Activated CD8-positive, alpha-beta memory T cell treated with anti-CD3 and anti-CD28 coated beads for 4 hours (primary cell): ENCODE measurements around the gene SCAI.
"Not testable (repeated sequence)": the region's sequence is repeated elsewhere in the genome, so short reads cannot be mapped to it uniquely, and the experiment has no call there.

Experiments
- DNase-seq, 2 donors: peaks; one replicate each; pipeline ENCODE4 v3.0.0-alpha.2; 2020; ENCODE audit warnings: low read depth in 2 of 2

Gene SCAI

DNA sequence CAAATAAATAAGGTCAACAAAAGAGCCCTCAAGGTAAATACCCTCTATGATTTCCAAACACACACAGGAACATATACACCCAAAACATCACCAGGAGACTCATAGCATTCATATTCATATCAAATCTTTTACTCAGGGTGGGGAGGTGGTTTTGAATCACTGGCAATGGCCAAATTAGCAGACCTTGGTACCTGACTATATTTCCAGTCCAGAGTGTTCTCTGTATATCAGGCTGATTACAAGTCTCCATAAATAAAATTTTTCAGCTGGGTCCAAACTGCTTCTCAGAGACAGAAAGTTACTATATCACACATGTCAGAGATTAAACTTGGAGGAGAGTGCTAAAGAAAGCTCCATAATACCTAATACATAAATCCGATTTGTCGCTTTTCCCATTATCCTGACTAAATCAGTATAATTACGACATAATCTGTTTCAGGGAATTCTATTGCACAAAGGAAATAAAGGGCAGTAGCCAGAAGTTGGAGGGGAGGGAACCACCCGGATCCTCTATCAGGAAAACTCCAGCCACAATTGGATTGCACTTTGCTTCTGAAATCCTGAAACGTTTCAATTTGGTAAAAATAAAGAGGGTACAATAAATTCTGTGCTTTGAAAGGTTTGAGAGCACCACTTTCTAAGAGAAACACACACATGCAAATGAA lies 195.5 kb downstream of the SCAI start:
- no peak for DNase-seq

- no peak for DNase-seq
Measured at GRCh38 chr9:124946167-124946566, 197.2 kb downstream of the SCAI start.

- peak; percentile 24 to 37 for DNase-seq
Measured at GRCh38 chr9:124941679-124942561, 201.4 kb downstream of the SCAI start.

DNA sequence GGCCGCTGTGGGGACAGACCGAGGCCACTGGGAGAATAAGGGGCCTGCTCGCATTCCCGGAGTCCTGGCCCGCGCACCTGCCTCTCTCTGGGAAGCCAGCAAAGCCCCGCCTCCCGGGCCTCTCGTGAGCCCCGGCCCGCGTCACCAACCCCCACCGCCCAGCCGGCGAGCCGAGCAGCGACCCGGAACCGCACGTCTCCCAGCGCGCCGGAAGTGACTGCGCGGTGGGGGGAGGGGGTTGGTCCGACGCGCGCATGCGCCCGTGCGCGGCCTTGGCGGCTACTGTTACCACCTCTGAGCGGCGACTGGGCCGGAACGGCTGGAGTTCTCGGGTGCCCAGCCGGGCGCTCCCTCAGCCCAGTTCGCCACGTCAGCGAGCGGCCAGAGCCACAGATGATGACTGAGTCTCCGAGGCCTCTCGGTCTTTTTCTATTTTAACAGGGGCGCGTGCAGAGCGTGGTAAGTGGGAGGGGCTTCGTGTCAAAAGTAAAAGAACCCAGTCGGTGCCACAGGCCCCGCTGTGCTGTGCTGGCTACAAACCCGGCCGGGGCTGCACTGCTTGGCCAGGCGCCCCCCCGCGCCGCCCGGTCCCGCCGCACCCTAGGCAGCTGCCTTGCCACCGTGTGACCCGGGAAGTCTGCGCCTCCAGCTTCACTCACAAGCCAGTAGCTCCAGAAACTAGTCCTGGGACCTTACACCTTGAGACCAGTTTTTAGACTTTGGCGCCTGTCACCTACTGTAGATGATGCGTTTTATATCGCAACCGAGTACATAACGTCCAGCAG lies 202.2 kb downstream of the SCAI start, which contains the start of gene GOLGA1:
Gene GOLGA1, minus strand, starts transcription at position 190 of the 785 bp plus-strand sequence. CDS start 2,372 bp downstream, outside the sequence.
- DNase-seq = peak; percentile 81 to 83

GRCh38 chr9:124940521-124940893 lies 202.8 kb downstream of the SCAI start:
- DNase-seq = no peak

DNA sequence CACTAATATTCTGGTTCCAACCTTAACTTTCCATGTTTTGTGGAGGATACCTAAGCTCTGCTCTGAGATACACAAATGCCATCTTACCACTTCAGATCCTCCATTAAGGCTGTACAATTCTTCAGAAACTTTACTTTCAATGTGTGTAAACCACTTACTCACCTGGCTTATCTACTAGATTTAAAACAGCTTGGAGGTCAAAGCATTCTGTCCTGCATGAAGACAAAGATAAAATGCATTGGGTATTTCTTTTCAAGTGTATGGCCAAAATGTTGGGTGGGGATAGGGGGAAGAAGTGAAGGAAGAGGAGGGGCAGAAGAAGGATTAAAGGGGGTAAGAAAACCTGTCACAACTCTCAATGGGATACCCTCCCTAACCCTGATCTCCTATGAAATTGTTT lies 203.4 kb downstream of the SCAI start:
- DNase-seq = no peak

GRCh38 chr9:124934290-124934689 lies 209.0 kb downstream of the SCAI start:
- no peak for DNase-seq

- DNase-seq = no peak
Measured at GRCh38 chr9:124932333-124932732, 211.0 kb downstream of the SCAI start.

DNA sequence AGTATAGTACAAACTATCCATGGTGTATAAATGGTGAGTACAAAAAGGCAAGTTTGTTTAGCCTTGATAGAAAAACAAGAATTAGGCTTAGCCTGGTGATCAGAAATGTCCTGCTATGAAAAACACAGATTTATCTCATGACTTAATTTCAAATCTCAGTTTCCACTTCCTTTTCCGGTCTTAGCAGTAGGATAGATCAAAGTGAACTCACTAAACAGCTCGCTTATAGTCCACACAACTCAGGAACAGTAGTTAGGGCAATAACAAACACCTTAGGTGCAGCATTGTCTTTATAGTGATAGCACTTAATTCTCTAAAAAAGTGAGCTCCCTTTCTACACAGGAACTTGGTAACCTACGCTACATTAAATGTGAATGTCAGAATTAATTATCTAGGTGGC lies 213.9 kb downstream of the SCAI start:
- DNase-seq = no peak

- DNase-seq = no peak
Measured at GRCh38 chr9:124928116-124928515, 215.2 kb downstream of the SCAI start.

GRCh38 chr9:124920394-124920793 lies 222.9 kb downstream of the SCAI start:
- not testable (repeated sequence) for DNase-seq

- DNase-seq = no peak
Measured at GRCh38 chr9:124914753-124915405, 228.4 kb downstream of the SCAI start.

- DNase-seq = no peak
Measured at GRCh38 chr9:124913378-124913777, 229.9 kb downstream of the SCAI start.

GRCh38 chr9:124911766-124912165 lies 231.6 kb downstream of the SCAI start:
- DNase-seq = no peak

- no peak for DNase-seq
Measured at GRCh38 chr9:124908098-124908497, 235.2 kb downstream of the SCAI start.

- DNase-seq = no peak
Measured at GRCh38 chr9:124906966-124907365, 236.4 kb downstream of the SCAI start.

- no peak for DNase-seq
Measured at GRCh38 chr9:124899845-124900244, 243.5 kb downstream of the SCAI start.

DNA sequence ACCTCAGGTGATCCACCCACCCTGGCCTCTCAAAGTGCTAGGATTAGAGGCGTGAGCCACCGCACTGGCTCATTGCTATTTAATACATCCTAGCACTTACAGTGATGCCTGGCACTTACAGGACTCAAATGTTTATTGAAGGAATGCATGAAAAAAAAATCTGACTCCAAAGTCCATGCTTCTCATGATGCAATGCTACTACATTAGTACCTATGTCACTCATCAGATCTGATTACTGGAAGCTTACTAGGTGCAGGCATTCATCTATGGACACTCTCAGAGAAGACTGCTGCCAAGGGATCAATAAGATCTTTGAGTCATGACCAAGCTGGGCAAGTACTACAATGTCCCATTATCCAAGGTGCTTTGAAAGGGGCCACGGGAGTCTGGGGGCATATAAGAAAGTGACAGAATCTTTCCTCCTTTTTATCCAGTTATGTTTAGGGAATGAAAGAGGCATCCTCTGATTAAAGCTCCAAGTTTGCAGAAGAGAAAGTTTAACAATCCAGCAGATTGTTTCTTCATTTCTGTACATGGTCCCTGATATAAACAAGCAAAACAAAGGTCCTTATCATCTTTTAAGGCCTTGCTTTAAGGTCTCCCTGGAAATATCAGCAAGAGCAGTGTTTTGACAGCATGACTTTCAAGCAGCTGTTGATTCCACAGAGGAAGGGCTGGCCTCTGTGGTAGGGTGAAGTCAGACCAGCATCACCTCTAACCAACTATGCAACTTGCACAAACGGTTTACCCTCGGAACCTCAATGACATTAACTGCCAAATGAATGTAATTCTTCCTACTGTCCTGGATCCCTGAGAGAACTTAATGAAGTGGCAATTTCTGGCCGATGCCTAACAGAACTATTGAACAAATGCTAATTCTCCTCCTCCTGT lies 245.5 kb downstream of the SCAI start:
- DNase-seq = no peak

GRCh38 chr9:124894741-124895170 lies 248.6 kb downstream of the SCAI start:
- DNase-seq = no peak

DNA sequence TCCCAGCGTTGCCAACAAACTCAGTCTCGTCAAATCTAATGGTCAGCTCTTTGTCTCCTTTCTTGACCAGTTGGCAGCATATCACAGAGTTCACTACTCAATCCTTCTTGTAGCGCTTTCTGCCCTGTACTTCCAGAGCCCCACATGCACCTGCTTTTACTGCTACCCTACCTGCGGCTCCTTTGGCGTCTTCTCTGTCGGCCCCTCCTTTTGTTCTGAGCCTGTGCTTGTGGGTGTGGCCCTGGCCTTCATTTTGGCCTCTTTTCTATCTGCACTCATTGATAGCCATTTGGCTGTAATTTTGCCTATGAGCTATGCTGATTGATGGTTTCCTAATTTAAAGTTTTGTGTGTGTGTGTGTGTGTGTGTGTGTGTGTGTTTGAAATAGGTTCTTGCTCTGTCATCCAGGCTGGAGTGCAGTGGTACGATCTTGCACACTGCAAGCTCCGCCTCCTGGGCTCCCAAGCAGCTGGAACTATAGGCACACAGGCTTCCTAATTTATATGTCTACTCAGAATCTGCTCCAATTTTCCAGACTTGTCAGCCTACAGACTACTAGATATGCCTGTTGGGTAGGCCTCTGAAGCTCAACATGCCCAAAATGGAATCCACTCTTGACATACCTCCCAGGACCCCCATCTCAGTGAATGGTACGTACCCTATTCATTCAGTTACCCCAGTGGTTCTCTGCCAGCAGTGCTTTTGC lies 249.1 kb downstream of the SCAI start:
- no peak for DNase-seq
